RWPE1 (cell line): Measurements from ENCODE around the gene OTOP3.
"Not testable (repeated sequence)": the region's sequence is repeated elsewhere in the genome, so short reads cannot be mapped to it uniquely, and the experiment has no call there.

Source experiments
- CTCF ChIA-PET: fragments of 350-600 bp; sonication (Branson Sonifier 250); formaldehyde crosslinking; extraction: SDS; loops from one replicate; lab custom pipeline; 2021; lab: Yijun Ruan, JAX
- POLR2A ChIA-PET: fragments of 400-600 bp; formaldehyde crosslinking; extraction: SDS; loops from one replicate; lab custom pipeline; 2020; ENCODE audit warnings: antibody characterized with exemption; ENCODE audit not compliant: low non-redundant PET; lab: Yijun Ruan, JAX
- DNase-seq: peaks from one replicate; pipeline ENCODE4 v3.0.0; 2012; ENCODE audit warnings: low spot score
- H3K27ac ChIP-seq: fragments of 450-650 bp; 2 replicates; pipeline ENCODE4 v1.5.1; 2017
- TF ChIP-seq, protein P1 (sequence below): fragments of 450-650 bp; conservative IDR thresholded peaks from 2 replicates; pipeline ENCODE4 v1.5.1; 2017; ENCODE audit warnings: low read depth, mild to moderate bottlenecking

The OTOP3 gene

DNA sequence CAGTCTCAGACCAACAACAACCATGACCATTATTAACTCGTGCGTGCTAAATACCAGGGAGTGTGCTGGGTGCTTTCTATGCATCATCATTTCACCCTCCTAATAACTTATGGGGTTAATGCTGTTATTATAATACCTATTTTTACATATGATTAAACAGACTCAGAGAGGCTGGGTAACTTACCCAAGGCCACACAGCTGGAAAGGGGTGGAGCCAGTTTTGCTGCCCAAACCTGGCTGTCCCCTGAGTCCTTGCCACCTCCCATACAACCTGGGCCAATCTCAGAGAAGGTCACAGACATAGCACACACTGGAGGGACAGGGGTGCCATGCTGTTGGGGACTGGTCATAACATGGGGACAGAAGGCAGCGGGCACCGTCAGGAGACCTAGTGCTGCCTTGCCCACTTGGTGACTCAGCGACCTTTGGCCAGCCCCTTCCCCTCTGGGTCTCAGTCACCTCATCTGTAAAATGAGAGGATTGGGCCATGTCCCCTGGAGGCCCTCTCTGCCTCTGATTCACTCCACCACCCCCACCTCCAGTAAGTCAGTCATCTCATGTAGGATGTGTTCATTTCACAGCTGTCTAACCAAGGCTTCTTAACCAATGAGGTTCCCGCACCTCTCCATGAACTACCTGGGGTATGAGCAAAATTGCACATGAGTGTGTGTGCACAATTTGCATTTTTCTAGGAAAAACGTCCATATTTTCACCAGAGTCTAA is 30.9 kb upstream of the OTOP3 start:
- POLR2A ChIA-PET = no interaction called here
- CTCF ChIA-PET = no interaction called here
- H3K27ac ChIP-seq = no peak overlapping the region
- TF ChIP-seq, protein P1, sequence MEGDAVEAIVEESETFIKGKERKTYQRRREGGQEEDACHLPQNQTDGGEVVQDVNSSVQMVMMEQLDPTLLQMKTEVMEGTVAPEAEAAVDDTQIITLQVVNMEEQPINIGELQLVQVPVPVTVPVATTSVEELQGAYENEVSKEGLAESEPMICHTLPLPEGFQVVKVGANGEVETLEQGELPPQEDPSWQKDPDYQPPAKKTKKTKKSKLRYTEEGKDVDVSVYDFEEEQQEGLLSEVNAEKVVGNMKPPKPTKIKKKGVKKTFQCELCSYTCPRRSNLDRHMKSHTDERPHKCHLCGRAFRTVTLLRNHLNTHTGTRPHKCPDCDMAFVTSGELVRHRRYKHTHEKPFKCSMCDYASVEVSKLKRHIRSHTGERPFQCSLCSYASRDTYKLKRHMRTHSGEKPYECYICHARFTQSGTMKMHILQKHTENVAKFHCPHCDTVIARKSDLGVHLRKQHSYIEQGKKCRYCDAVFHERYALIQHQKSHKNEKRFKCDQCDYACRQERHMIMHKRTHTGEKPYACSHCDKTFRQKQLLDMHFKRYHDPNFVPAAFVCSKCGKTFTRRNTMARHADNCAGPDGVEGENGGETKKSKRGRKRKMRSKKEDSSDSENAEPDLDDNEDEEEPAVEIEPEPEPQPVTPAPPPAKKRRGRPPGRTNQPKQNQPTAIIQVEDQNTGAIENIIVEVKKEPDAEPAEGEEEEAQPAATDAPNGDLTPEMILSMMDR = no peak
- DNase-seq = no peak

DNA sequence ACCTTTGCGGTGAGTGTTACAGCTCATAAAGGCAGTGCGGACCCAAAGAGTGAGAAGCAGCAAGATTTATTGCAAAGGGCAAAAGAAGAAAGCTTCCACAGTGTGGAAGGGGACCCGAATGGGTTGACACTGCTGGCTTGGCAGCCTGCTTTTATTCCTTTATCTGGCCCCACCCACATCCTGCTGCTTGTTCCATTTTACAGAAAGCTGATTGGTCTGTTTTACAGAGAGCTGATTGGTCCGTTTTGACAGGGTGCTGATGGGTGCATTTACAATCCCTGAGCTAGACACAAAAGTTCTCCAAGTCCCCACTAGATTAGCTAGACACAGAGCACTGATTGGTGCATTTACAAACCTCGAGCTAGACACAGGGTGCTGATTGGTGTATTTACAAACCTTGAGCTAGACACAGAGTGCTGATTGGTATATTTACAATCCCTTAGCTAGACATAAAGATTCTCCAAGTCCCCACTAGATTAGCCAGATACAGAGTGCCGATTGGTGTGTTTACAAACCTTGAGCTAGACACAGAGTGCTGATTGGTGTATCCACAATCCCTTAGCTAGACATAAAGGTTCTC is 29.4 kb upstream of the OTOP3 start:
- H3K27ac ChIP-seq, POLR2A ChIA-PET, DNase-seq: not testable (repeated sequence)
- CTCF ChIA-PET = interaction anchor here (0.6 to 1.6 kb wide), 3 partner anchors 10 to 55 kb away, joined by 3 to 6 read pairs (median 4); no protein-coding TSS in a partner anchor

DNA sequence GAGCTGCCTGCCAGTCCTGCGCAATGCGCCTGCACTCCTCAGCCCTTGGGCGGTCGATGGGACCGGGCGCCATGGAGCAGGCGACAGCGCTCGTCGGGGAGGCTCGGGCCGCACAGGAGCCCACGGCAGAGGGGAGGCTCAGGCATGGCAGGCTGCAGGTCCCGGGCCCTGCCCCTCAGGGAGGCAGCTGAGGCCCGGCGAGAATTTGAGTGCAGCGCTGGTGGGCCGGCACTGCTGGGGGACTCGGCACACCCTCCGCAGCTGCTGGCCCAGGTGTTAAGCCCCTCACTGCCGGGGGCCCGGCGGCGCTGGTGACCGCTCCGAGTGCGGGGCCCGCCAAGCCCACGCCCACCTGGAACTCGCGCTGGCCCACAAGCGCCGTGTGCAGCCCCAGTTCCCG is 28.7 kb upstream of the OTOP3 start:
- CTCF ChIA-PET = interaction anchor here (1.6 kb wide), 1 partner anchor 51 kb away, joined by 4 read pairs; no protein-coding TSS in a partner anchor
- no peak overlapping the region for H3K27ac ChIP-seq
- DNase-seq = no peak
- TF ChIP-seq, protein P1 = no peak
- POLR2A ChIA-PET = no interaction called here

DNA sequence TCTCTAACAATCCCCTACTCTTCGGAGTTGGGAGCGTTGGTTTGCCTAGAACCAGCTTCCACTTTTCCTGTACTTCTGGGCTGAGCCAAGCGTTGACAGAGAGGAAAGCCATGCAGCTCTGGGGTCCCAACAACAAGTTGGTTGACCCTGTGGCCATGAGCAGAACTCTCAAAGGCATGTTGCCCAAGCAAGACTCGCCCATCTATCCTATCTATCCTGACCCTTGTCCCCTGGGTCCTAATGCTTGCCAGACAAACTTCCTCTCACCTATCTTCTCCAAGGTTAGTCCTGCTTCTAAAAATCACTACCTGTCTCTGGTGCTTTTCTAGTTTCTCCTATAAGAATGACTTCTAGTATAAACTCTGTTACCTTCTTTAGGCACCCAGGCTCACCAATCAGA is 26.6 kb upstream of the OTOP3 start:
- CTCF ChIA-PET = interaction anchor here (0.6 kb wide), 1 partner anchor 18 kb away, joined by 3 read pairs; no protein-coding TSS in a partner anchor

DNA sequence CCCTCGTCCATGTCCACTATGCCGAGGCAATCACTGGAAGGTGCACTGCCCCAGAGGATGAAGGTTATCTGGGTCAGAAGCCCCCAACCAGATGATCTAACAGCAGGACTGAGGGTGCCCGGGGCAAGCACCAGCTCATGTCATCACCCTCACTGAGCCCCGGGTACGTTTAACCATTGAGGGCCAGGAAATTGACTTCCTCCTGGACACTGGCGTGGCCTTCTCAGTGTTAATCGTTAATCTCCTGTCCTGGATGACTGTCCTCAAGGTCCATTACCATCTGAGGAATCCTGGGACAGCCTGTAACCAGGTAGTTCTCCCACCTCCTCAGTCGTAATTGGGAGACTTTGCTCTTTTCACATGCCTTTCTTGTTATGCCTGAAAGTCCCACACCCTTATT is 24.3 kb upstream of the OTOP3 start:
- CTCF ChIA-PET, DNase-seq, POLR2A ChIA-PET, H3K27ac ChIP-seq: not testable (repeated sequence)

More for the DNA sequence above, 26.6 kb upstream of the OTOP3 start:
- DNase-seq, POLR2A ChIA-PET, H3K27ac ChIP-seq: not testable (repeated sequence)

DNA sequence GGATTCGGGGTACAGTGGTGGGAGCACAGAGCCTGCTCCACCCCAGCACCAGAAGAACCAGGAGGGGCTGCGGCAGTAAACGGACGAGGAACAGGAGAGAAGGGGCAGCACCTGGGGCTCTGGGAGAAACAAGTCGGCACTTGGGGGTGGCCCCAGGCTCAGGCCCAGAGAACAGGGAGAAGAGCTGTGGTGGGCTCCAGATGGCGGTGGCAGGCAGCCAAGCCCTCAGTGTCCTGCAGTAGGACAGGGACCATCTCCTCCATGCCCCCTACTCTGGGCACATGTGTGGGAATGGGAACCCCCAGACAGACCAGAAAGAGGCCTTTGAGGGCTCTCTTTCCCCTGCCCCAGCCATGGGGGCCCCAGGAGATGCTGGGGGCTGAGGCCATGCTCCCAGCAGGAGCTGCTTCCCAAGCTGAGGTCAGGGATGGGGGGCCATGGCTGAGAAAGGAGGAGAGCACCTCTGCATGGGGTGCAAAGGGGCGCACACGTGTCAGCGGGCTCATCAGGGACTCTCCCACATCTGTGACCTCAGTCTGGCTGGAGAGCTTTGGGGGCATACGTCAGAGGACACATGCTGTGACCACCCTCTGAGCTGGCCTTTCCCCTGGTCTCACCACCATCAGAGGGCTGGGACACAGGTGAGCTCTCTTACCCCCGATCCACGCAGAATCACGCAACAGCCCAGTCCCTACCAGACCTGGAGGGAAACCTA is 19.4 kb upstream of the OTOP3 start:
- ChIA-PET POLR2A (no interaction called here), CTCF (interaction anchor here (0.5 to 0.6 kb wide), 3 partner anchors 10 to 589 kb away, joined by 3 read pairs; no protein-coding TSS in a partner anchor)
- DNase-seq = no peak
- H3K27ac ChIP-seq = no peak overlapping the region
- TF ChIP-seq, protein P1 = no peak

DNA sequence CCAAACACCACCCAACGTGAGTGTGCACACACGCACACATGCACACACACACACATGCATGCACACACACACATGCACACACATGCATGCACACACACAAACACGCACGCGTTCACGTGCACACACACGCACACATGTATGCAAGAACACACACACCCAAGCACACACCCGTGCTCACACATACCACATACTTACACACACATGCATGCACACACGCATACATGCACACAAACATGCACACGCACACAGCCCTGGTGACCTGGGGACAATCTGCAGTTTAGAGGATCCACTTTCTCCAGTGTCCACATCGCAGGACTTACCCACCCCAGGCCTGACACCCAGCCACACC is 18.9 kb upstream of the OTOP3 start:
- CTCF ChIA-PET = interaction anchor here (0.5 to 0.6 kb wide), 3 partner anchors 11 to 589 kb away, joined by 3 read pairs; no protein-coding TSS in a partner anchor
- DNase-seq = no peak
- TF ChIP-seq, protein P1 = no peak
- no peak overlapping the region for H3K27ac ChIP-seq
- POLR2A ChIA-PET = no interaction called here
